GM12878 (cell line): ENCODE results near the gene TMEM25. TPM values are rescaled to one million over a fixed set of nuclear protein-coding genes. Genes with fewer than 3 reads are reported as not detected.
A peak's percentile ranks its signal among the peaks of the same experiment; 100 is the strongest.

ENCODE experiments used
- MTA2 ChIP-seq: fragments of 450-650 bp; IDR thresholded peaks from 2 replicates; pipeline ENCODE4 v1.6.1; 2016; ENCODE audit warnings: low read depth, mild to moderate bottlenecking, moderate library complexity
- NR2C2 ChIP-seq: IDR thresholded peaks from 2 replicates; pipeline ENCODE4 v1.6.1; 2011; ENCODE audit warnings: borderline replicate concordance, low read depth; ENCODE audit not compliant: control insufficient read depth, insufficient read length
- POLR2A ChIP-seq: IDR thresholded peaks from 2 replicates; pipeline ENCODE4 v1.6.1; 2011; ENCODE audit warnings: low read depth, mild to moderate bottlenecking, low read length
- RELA ChIP-seq: fragments of 450-650 bp; IDR thresholded peaks from 2 replicates; pipeline ENCODE4 v1.8.0; 2014; ENCODE audit warnings: borderline replicate concordance; ENCODE audit not compliant: partially characterized antibody
- SMARCA5 ChIP-seq: fragments of 450-650 bp; IDR thresholded peaks from 2 replicates; pipeline ENCODE4 v1.6.1; 2017; ENCODE audit warnings: mild to moderate bottlenecking
- SREBF2 ChIP-seq: IDR thresholded peaks from 2 replicates; pipeline ENCODE4 v1.6.1; 2012; ENCODE audit warnings: mild to moderate bottlenecking, low read length
- SUZ12 ChIP-seq: fragments of 200-600 bp; sonication (generic); IDR thresholded peaks from one replicate; pipeline ENCODE4 v1.6.1; 2018; ENCODE audit warnings: antibody characterized with exemption, mild to moderate bottlenecking; ENCODE audit not compliant: unreplicated experiment
- WRNIP1 ChIP-seq: IDR thresholded peaks from 2 replicates; pipeline ENCODE4 v1.6.1; 2011; ENCODE audit warnings: low read depth, low read length, improper control_type of control experiment, borderline replicate concordance
- ZNF274 ChIP-seq: IDR thresholded peaks from one replicate; pipeline ENCODE4 v1.8.0; 2011; ENCODE audit not compliant: insufficient read length, insufficient read depth
- ZZZ3 ChIP-seq: IDR thresholded peaks from 2 replicates; pipeline ENCODE4 v1.6.1; 2011; ENCODE audit warnings: low read depth; ENCODE audit not compliant: control insufficient read depth, insufficient read length
- polyA plus RNA-seq, 11 experiments: library from polyadenylated mRNA; depleted of rRNA in 4 of 11; unstranded in 6 of 11; stranded (reverse) in 5 of 11; fragments of >200 nt; fragmentation: Nextera tagmentation in 4 of 11; fragmentation: Illumina TruSeq in 1 of 11; extraction: Ambion mirVana in 4 of 11; extraction: Trizol in 1 of 11; gene quantifications; 1 replicate in 1 of 11; 2 replicates in 10 of 11; pipeline versions ENCODE4 v1.2.1 to v1.2.3, GENCODE V29; 2011 to 2016; ENCODE audit warnings: inconsistent platforms in 2 of 11, missing spikeins in 2 of 11, low read depth in 1 of 11
- total RNA-seq, 4 experiments: library from RNA; depleted of rRNA in 3 of 4; stranded (reverse); fragments of >200 nt in 3 of 4; fragmentation: Illumina TruSeq in 1 of 4; extraction: Trizol in 1 of 4; gene quantifications; 2 replicates each; pipeline versions ENCODE4 v1.2.1 to v1.2.3, GENCODE V29; 2013 to 2021
- TF ChIP-seq, protein P1 (sequence below): fragments of 150-350 bp; IDR thresholded peaks from 2 replicates; pipeline ENCODE4 v1.6.1; 2016; ENCODE audit warnings: low read depth, low read length
- TF ChIP-seq, protein P2 (sequence below): fragments of 450-650 bp; IDR thresholded peaks from 2 replicates; pipeline ENCODE4 v1.6.1; 2017; ENCODE audit warnings: borderline replicate concordance
- TF ChIP-seq, protein P3 (sequence below): IDR thresholded peaks from 2 replicates; pipeline ENCODE4 v1.6.1; 2012; ENCODE audit warnings: mild to moderate bottlenecking, low read depth, low read length
- TF ChIP-seq, protein P4 (sequence below): fragments of 450-650 bp; IDR thresholded peaks from 2 replicates; pipeline ENCODE4 v1.6.1; 2016; ENCODE audit warnings: mild to moderate bottlenecking, moderate library complexity, borderline replicate concordance

The TMEM25 gene
- total and polyA plus RNA-seq, 10 of the 15 experiments (the other 5 are each of a cell fraction or from before 2014, with no cell fraction given): 1.4 to 13.9 (median 7.8) TPM

GRCh38 chr11:118530683-118531596 is at the start of gene TMEM25 (continued):
- TF ChIP-seq, protein P1, sequence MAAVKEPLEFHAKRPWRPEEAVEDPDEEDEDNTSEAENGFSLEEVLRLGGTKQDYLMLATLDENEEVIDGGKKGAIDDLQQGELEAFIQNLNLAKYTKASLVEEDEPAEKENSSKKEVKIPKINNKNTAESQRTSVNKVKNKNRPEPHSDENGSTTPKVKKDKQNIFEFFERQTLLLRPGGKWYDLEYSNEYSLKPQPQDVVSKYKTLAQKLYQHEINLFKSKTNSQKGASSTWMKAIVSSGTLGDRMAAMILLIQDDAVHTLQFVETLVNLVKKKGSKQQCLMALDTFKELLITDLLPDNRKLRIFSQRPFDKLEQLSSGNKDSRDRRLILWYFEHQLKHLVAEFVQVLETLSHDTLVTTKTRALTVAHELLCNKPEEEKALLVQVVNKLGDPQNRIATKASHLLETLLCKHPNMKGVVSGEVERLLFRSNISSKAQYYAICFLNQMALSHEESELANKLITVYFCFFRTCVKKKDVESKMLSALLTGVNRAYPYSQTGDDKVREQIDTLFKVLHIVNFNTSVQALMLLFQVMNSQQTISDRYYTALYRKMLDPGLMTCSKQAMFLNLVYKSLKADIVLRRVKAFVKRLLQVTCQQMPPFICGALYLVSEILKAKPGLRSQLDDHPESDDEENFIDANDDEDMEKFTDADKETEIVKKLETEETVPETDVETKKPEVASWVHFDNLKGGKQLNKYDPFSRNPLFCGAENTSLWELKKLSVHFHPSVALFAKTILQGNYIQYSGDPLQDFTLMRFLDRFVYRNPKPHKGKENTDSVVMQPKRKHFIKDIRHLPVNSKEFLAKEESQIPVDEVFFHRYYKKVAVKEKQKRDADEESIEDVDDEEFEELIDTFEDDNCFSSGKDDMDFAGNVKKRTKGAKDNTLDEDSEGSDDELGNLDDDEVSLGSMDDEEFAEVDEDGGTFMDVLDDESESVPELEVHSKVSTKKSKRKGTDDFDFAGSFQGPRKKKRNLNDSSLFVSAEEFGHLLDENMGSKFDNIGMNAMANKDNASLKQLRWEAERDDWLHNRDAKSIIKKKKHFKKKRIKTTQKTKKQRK: no peak
- TF ChIP-seq ZNF274: no peak
- no peak for TF ChIP-seq MTA2
- TF ChIP-seq ZZZ3: no peak
- no peak for TF ChIP-seq RELA
- TF ChIP-seq WRNIP1: no peak
- TF ChIP-seq, protein P2, sequence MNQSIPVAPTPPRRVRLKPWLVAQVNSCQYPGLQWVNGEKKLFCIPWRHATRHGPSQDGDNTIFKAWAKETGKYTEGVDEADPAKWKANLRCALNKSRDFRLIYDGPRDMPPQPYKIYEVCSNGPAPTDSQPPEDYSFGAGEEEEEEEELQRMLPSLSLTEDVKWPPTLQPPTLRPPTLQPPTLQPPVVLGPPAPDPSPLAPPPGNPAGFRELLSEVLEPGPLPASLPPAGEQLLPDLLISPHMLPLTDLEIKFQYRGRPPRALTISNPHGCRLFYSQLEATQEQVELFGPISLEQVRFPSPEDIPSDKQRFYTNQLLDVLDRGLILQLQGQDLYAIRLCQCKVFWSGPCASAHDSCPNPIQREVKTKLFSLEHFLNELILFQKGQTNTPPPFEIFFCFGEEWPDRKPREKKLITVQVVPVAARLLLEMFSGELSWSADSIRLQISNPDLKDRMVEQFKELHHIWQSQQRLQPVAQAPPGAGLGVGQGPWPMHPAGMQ: no peak
- TF ChIP-seq SREBF2: no peak
- TF ChIP-seq NR2C2: peak; percentile 62
- TF ChIP-seq, protein P3, sequence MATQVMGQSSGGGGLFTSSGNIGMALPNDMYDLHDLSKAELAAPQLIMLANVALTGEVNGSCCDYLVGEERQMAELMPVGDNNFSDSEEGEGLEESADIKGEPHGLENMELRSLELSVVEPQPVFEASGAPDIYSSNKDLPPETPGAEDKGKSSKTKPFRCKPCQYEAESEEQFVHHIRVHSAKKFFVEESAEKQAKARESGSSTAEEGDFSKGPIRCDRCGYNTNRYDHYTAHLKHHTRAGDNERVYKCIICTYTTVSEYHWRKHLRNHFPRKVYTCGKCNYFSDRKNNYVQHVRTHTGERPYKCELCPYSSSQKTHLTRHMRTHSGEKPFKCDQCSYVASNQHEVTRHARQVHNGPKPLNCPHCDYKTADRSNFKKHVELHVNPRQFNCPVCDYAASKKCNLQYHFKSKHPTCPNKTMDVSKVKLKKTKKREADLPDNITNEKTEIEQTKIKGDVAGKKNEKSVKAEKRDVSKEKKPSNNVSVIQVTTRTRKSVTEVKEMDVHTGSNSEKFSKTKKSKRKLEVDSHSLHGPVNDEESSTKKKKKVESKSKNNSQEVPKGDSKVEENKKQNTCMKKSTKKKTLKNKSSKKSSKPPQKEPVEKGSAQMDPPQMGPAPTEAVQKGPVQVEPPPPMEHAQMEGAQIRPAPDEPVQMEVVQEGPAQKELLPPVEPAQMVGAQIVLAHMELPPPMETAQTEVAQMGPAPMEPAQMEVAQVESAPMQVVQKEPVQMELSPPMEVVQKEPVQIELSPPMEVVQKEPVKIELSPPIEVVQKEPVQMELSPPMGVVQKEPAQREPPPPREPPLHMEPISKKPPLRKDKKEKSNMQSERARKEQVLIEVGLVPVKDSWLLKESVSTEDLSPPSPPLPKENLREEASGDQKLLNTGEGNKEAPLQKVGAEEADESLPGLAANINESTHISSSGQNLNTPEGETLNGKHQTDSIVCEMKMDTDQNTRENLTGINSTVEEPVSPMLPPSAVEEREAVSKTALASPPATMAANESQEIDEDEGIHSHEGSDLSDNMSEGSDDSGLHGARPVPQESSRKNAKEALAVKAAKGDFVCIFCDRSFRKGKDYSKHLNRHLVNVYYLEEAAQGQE: no peak
- peak; percentile 74; the same call in 1 of the 2 replicates for TF ChIP-seq SMARCA5
- peak; percentile 68 for TF ChIP-seq POLR2A
- no peak for TF ChIP-seq SUZ12
- TF ChIP-seq, protein P4, sequence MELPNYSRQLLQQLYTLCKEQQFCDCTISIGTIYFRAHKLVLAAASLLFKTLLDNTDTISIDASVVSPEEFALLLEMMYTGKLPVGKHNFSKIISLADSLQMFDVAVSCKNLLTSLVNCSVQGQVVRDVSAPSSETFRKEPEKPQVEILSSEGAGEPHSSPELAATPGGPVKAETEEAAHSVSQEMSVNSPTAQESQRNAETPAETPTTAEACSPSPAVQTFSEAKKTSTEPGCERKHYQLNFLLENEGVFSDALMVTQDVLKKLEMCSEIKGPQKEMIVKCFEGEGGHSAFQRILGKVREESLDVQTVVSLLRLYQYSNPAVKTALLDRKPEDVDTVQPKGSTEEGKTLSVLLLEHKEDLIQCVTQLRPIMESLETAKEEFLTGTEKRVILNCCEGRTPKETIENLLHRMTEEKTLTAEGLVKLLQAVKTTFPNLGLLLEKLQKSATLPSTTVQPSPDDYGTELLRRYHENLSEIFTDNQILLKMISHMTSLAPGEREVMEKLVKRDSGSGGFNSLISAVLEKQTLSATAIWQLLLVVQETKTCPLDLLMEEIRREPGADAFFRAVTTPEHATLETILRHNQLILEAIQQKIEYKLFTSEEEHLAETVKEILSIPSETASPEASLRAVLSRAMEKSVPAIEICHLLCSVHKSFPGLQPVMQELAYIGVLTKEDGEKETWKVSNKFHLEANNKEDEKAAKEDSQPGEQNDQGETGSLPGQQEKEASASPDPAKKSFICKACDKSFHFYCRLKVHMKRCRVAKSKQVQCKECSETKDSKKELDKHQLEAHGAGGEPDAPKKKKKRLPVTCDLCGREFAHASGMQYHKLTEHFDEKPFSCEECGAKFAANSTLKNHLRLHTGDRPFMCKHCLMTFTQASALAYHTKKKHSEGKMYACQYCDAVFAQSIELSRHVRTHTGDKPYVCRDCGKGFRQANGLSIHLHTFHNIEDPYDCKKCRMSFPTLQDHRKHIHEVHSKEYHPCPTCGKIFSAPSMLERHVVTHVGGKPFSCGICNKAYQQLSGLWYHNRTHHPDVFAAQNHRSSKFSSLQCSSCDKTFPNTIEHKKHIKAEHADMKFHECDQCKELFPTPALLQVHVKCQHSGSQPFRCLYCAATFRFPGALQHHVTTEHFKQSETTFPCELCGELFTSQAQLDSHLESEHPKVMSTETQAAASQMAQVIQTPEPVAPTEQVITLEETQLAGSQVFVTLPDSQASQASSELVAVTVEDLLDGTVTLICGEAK: no peak
